Adipocyte (in vitro differentiated cells): ENCODE measurements around the gene LRRK2.

Experiments used
- DNase-seq: peaks from one replicate; pipeline ENCODE4 v3.0.0-alpha.2; 2015; ENCODE audit warnings: low read depth
- H3K27me3 ChIP-seq: replicated peaks from 2 replicates; pipeline ENCODE4 v1.7.0; 2013; ENCODE audit warnings: mild to moderate bottlenecking, low read length, moderate library complexity; ENCODE audit not compliant: control insufficient read depth, insufficient read depth
- H3K36me3 ChIP-seq: 2 replicates; pipeline ENCODE4 v1.7.0; 2013; ENCODE audit warnings: low read length, mild to moderate bottlenecking, moderate library complexity; ENCODE audit not compliant: control insufficient read depth, insufficient read depth, severe bottlenecking
- H3K4me1 ChIP-seq: 2 replicates; pipeline ENCODE4 v1.7.0; 2013; ENCODE audit warnings: mild to moderate bottlenecking, low read length, moderate library complexity; ENCODE audit not compliant: control insufficient read depth, insufficient read depth
- H3K4me3 ChIP-seq: 2 replicates; pipeline ENCODE4 v1.7.0; 2013; ENCODE audit warnings: mild to moderate bottlenecking, low read length, moderate library complexity
- H3K9ac ChIP-seq: 2 replicates; pipeline ENCODE4 v1.7.0; 2013; ENCODE audit warnings: mild to moderate bottlenecking, low read length, moderate library complexity
- H3K9me3 ChIP-seq: 2 replicates; pipeline ENCODE4 v1.7.0; 2013; ENCODE audit warnings: mild to moderate bottlenecking, low read length, moderate library complexity; ENCODE audit not compliant: control insufficient read depth

Gene LRRK2

GRCh38 chr12:40325349-40325960 lies 100.7 kb downstream of the LRRK2 start:
- no peaks in the 10 kb centered on the region for H3K27me3 ChIP-seq
- DNase-seq, result peak; percentile 18
- no peak overlapping the region for H3K4me3 ChIP-seq
- H3K4me1 ChIP-seq, result peaks cover 8% of the 10 kb centered on the region
- no peak overlapping the region for H3K9ac ChIP-seq
- H3K36me3 ChIP-seq, result peaks cover 20% of the 10 kb centered on the region
- peaks cover 19% of the 10 kb centered on the region for H3K9me3 ChIP-seq

GRCh38 chr12:40327535-40327934 lies 102.7 kb downstream of the LRRK2 start:
- H3K36me3 ChIP-seq, result peaks cover 27% of the 10 kb centered on the region
- peak; percentile 17 for DNase-seq
- no peak overlapping the region for H3K9ac ChIP-seq
- no peaks in the 10 kb centered on the region for H3K27me3 ChIP-seq
- peaks cover 32% of the 10 kb centered on the region for H3K9me3 ChIP-seq
- no peak overlapping the region for H3K4me3 ChIP-seq
- H3K4me1 ChIP-seq, result peaks cover 8% of the 10 kb centered on the region

DNA sequence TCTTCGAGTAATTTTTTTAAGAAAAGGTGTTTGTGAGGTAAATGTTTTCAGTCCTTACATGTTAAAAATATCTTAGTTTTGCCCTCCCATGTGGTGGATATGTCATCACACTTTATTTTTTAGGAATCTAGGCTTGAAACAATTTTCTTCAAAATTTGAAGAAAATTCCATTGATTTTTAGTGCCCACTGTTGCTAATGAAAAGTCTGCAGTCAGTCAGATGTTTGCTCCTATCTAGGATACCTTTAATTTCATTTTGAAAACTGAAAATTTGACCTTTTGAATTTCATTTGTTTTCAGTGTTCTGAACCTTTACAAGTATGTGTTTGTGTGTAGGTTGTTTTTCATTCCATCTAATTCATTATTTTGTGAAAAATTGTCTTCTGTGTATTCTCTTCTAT lies 105.4 kb downstream of the LRRK2 start:
- Histone ChIP-seq H3K9ac (no peak overlapping the region), H3K36me3 (peaks cover 27% of the 10 kb centered on the region), H3K9me3 (peaks cover 32% of the 10 kb centered on the region), H3K4me1 (peaks cover 8% of the 10 kb centered on the region), H3K4me3 (peak overlapping the region; percentile 52), H3K27me3 (no peaks in the 10 kb centered on the region)
- DNase-seq, result no peak

GRCh38 chr12:40331886-40332285 lies 107.1 kb downstream of the LRRK2 start:
- Histone ChIP-seq H3K4me1 (peaks cover 12% of the 10 kb centered on the region), H3K9me3 (peaks cover 32% of the 10 kb centered on the region), H3K36me3 (peaks cover 27% of the 10 kb centered on the region), H3K4me3 (no peak overlapping the region), H3K9ac (no peak overlapping the region), H3K27me3 (no peaks in the 10 kb centered on the region)
- peak; percentile 7 for DNase-seq

GRCh38 chr12:40335991-40336390 lies 111.2 kb downstream of the LRRK2 start:
- Histone ChIP-seq H3K9ac (no peak overlapping the region), H3K4me1 (peaks cover 4% of the 10 kb centered on the region), H3K36me3 (peaks cover 11% of the 10 kb centered on the region), H3K9me3 (peaks cover 8% of the 10 kb centered on the region), H3K4me3 (no peak overlapping the region), H3K27me3 (no peaks in the 10 kb centered on the region)
- DNase-seq, result peak; percentile 30

DNA sequence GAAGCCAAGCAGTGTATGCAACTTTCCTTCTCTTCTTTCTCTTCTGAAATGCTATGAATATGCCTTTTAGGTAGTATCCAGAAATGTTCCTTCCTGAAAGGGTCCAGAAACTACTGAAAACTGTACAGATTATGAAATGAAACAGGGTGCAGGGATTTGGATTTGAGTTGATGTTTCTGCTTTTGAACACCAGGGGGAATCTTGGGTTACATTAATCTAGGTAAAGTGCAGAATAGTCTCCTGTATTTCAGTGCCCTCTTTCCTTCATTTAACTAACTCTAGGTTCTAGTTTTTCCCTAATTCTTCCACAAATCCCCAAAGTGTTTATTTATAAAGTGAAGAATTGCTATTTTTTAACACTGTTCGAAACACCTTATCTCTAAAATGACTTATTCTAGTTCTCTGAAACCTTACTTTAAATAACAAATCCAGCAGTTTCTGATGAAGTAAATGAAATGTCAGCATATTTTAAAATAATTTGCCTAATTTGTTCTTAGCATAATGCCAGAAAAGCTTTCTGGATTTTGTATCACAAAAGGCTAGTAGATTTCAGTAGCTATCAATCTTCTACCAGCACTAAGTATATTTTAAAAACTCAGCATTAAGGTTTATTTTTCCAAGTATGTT lies 111.9 kb downstream of the LRRK2 start:
- peak; percentile 56 for DNase-seq
- Histone ChIP-seq H3K9me3 (peaks cover under 1% of the 10 kb centered on the region), H3K9ac (no peak overlapping the region), H3K4me1 (peaks cover 4% of the 10 kb centered on the region), H3K4me3 (no peak overlapping the region), H3K36me3 (peaks cover 4% of the 10 kb centered on the region), H3K27me3 (no peaks in the 10 kb centered on the region)

DNA sequence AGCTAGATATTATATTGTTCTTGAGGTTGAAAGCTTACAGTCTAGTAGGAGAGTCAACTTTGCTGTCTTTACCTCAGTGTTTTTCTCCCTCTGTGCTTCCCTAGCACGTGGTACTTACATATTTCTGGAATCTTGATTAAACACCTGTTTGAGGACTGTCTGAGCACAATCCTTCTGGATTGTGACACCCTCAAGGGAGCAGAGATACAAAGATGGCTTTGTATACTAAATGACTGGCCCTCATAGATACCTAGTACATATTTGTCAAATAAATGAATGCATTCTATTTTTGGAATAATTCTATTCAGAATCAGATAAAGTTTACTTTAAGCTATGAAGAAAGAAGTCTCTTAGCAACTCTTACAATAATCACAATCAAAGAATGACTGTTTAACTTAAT lies 113.3 kb downstream of the LRRK2 start:
- Histone ChIP-seq H3K4me3 (no peak overlapping the region), H3K9me3 (no peaks in the 10 kb centered on the region), H3K36me3 (peaks cover 4% of the 10 kb centered on the region), H3K4me1 (peaks cover 4% of the 10 kb centered on the region), H3K27me3 (no peaks in the 10 kb centered on the region), H3K9ac (no peak overlapping the region)
- DNase-seq, result no peak

DNA sequence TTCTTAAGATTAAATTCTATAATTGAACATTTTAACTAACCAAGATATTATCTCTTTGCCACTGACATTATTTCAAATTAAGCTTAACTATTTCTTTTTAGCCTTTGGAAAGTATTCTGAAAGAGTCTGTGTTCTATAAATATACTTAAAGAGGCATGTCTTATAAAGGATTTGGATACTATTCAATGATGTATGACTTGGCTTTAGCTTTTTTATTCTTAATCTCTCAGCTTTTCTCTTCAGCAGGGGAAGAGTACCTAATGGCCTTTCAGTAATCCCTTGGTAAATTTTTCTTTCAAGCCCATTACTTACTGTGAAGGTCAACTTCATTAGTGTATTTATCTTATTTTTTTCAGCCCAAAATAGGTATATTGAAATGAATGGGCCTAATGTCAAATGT lies 113.8 kb downstream of the LRRK2 start:
- H3K9me3 ChIP-seq, result no peaks in the 10 kb centered on the region
- H3K36me3 ChIP-seq, result peaks cover 4% of the 10 kb centered on the region
- H3K27me3 ChIP-seq, result no peaks in the 10 kb centered on the region
- H3K9ac ChIP-seq, result no peak overlapping the region
- DNase-seq, result no peak
- H3K4me1 ChIP-seq, result peaks cover 4% of the 10 kb centered on the region
- H3K4me3 ChIP-seq, result no peak overlapping the region

DNA sequence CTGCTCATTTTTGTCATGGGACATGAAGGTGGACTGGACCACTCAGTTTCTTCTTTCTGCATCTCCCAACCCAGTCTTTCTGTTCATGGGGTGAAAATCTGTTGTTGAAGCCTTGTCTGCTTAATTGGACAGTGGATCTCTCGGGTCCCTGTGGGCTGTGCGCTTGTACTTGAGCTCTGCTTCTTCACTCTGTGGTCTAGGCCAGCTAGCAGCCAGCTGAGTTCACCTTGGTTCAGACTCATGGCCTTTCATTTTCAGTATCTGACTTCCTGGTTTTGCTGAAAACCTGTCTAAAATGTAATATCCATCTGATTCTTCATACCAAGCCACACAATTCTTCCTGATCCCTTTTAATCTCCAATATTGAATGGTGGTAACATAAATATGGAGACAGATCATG lies 117.2 kb downstream of the LRRK2 start:
- H3K4me3 ChIP-seq, result no peak overlapping the region
- DNase-seq, result no peak
- no peaks in the 10 kb centered on the region for H3K4me1 ChIP-seq
- H3K36me3 ChIP-seq, result peaks cover 4% of the 10 kb centered on the region
- H3K27me3 ChIP-seq, result no peaks in the 10 kb centered on the region
- H3K9me3 ChIP-seq, result no peaks in the 10 kb centered on the region
- H3K9ac ChIP-seq, result no peak overlapping the region

- no peak for DNase-seq
- Histone ChIP-seq H3K4me3 (no peak overlapping the region), H3K27me3 (no peaks in the 10 kb centered on the region), H3K9me3 (no peaks in the 10 kb centered on the region), H3K9ac (no peak overlapping the region), H3K36me3 (peaks cover 4% of the 10 kb centered on the region), H3K4me1 (no peaks in the 10 kb centered on the region)
These were observed 118.3 kb downstream of the LRRK2 start for GRCh38 chr12:40343124-40343523.

DNA sequence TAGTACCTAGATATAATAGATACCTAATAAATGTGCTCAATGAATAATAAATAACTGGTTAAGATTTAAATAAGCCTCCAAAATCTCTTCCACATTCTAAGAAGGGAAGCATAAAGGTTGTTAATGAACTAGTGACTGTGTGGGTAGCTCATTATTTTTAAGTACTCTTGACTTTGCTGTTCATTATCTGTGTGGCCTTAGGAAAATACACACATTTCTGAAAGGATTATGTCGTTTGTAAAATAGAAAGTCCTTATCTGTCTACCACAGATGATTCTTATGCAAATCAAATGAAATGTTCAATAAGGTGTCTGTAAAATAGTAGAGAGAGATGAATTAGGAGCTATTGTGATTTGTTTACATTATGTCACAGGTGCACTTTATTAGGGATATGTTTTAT lies 119.5 kb downstream of the LRRK2 start:
- Histone ChIP-seq H3K9me3 (no peaks in the 10 kb centered on the region), H3K4me1 (no peaks in the 10 kb centered on the region), H3K4me3 (no peak overlapping the region), H3K27me3 (no peaks in the 10 kb centered on the region), H3K36me3 (peaks cover 4% of the 10 kb centered on the region), H3K9ac (no peak overlapping the region)
- DNase-seq, result no peak

GRCh38 chr12:40351976-40352375 lies 127.2 kb downstream of the LRRK2 start:
- Histone ChIP-seq H3K36me3 (peaks cover 5% of the 10 kb centered on the region), H3K4me3 (no peak overlapping the region), H3K9me3 (no peaks in the 10 kb centered on the region), H3K4me1 (no peaks in the 10 kb centered on the region), H3K9ac (no peak overlapping the region), H3K27me3 (no peaks in the 10 kb centered on the region)
- DNase-seq, result no peak
